Breast epithelium (tissue), 4 donors: ENCODE results near the gene DUS4L. TPM values are rescaled to one million over a fixed set of nuclear protein-coding genes. Genes with fewer than 3 reads are reported as not detected.
"Not testable (repeated sequence)": the region's sequence is repeated elsewhere in the genome, so short reads cannot be mapped to it uniquely, and the experiment has no call there.

Experiments
- DNase-seq, 2 donors: peaks; one replicate each; pipeline ENCODE4 v3.0.0-alpha.2; 2019; ENCODE audit warnings: low spot score in 2 of 2
- H3K27ac ChIP-seq, 2 donors: fragments of 200-600 bp; sonication (generic) in 1 of 2; one replicate each; pipeline ENCODE4 v1.5.1; 2016 to 2019; ENCODE audit warnings: mild to moderate bottlenecking in 1 of 2
- H3K27me3 ChIP-seq, 2 donors: fragments of 200-600 bp; sonication (generic) in 1 of 2; one replicate each; pipeline versions ENCODE4 v1.5.1 to v1.6.0; 2017 to 2019; ENCODE audit warnings: control low read depth in 1 of 2, mild to moderate bottlenecking in 1 of 2
- H3K36me3 ChIP-seq: fragments of 200-600 bp; one replicate; pipeline ENCODE4 v1.5.1; 2019
- H3K4me1 ChIP-seq, 2 donors: fragments of 200-600 bp; sonication (generic); one replicate each; pipeline ENCODE4 v1.5.1; 2016 to 2019; ENCODE audit warnings: control low read depth in 1 of 2
- H3K4me3 ChIP-seq, 3 donors: fragments of 200-600 bp; sonication (generic); 1 replicate in 2 of 3; 2 replicates in 1 of 3; pipeline ENCODE4 v1.5.1; 2016 to 2019; ENCODE audit warnings: mild to moderate bottlenecking in 3 of 3, moderate library complexity in 2 of 3
- H3K9me3 ChIP-seq, 2 donors: fragments of 200-600 bp; sonication (generic) in 1 of 2; one replicate each; pipeline ENCODE4 v1.5.1; 2016 to 2019; ENCODE audit warnings: control low read depth in 1 of 2
- POLR2A ChIP-seq: fragments of 450-650 bp; IDR thresholded peaks from one replicate; pipeline ENCODE4 v1.6.1; 2016; ENCODE audit warnings: antibody characterized with exemption, mild to moderate bottlenecking, moderate library complexity
- POLR2AphosphoS5 ChIP-seq, 3 donors: sonication (generic); formaldehyde crosslinking; IDR thresholded peaks; one replicate each; pipeline ENCODE4 v1.6.1; 2017; ENCODE audit warnings: antibody characterized with exemption in 3 of 3
- intact Hi-C: fragments of 100-400 bp; cut with DNase I; formaldehyde crosslinking; loops from one replicate; pipeline ENCODE4 v1.15.1; 2023; ENCODE audit warnings: low total_unique reads
- total RNA-seq, 3 donors: library from RNA; depleted of rRNA; stranded (reverse); fragments of >200 nt; gene quantifications; one replicate each; pipeline ENCODE4 v1.1.0, GENCODE V29; 2016
- TF ChIP-seq, protein P1 (sequence below), 3 donors: fragments of 450-650 bp; IDR thresholded peaks; one replicate each; pipeline ENCODE4 v1.5.1; 2016 to 2017; ENCODE audit warnings: antibody characterized with exemption in 3 of 3, mild to moderate bottlenecking in 3 of 3, moderate library complexity in 3 of 3

Gene DUS4L
- total RNA-seq, 3 donors from 2014 or later: 6.6 to 10.5 (median 9.0) TPM

GRCh38 chr7:107534139-107534538, 29.6 kb upstream of the DUS4L start:
- TF ChIP-seq POLR2A (no peak), POLR2AphosphoS5 (IDR thresholded peaks at IDR 0.05) (no peak)
- TF ChIP-seq, protein P1, sequence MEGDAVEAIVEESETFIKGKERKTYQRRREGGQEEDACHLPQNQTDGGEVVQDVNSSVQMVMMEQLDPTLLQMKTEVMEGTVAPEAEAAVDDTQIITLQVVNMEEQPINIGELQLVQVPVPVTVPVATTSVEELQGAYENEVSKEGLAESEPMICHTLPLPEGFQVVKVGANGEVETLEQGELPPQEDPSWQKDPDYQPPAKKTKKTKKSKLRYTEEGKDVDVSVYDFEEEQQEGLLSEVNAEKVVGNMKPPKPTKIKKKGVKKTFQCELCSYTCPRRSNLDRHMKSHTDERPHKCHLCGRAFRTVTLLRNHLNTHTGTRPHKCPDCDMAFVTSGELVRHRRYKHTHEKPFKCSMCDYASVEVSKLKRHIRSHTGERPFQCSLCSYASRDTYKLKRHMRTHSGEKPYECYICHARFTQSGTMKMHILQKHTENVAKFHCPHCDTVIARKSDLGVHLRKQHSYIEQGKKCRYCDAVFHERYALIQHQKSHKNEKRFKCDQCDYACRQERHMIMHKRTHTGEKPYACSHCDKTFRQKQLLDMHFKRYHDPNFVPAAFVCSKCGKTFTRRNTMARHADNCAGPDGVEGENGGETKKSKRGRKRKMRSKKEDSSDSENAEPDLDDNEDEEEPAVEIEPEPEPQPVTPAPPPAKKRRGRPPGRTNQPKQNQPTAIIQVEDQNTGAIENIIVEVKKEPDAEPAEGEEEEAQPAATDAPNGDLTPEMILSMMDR (IDR thresholded peaks at IDR 0.05): no peak
- no peak overlapping the region for H3K4me3 ChIP-seq
- no peaks in the 10 kb centered on the region for H3K27me3 ChIP-seq
- no peaks in the 10 kb centered on the region for H3K9me3 ChIP-seq
- H3K36me3 ChIP-seq: no peaks in the 10 kb centered on the region
- no peaks in the 10 kb centered on the region for H3K4me1 ChIP-seq
- intact Hi-C loops: no loop called here
- H3K27ac ChIP-seq: no peak overlapping the region
- no peak for DNase-seq

GRCh38 chr7:107537228-107537627, 26.5 kb upstream of the DUS4L start:
- H3K4me1 ChIP-seq, H3K27me3 ChIP-seq, H3K27ac ChIP-seq, H3K9me3 ChIP-seq, H3K36me3 ChIP-seq, intact Hi-C loops, DNase-seq, H3K4me3 ChIP-seq: not testable (repeated sequence)

DNA sequence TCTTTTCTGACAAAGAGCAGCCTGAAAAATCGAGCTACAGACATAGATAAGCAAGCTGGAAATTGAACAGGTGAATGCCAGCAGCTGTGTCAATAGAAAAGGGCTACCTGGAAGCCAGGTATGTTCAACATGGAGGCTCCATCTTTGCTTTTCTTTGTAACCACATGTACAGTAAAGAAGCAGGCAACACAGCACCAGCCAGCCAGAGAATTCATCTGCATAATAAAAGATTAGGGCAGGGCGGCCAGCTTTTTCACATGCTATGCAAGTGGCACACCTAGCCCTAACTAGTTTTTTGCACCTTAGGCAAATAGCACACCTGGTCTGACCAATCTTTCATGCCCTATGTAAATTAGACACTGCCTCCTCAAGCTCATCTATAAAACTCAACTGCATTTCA, 25.8 kb upstream of the DUS4L start:
- no peak overlapping the region for H3K27ac ChIP-seq
- no peaks in the 10 kb centered on the region for H3K36me3 ChIP-seq
- no peaks in the 10 kb centered on the region for H3K27me3 ChIP-seq
- H3K4me1 ChIP-seq: no peaks in the 10 kb centered on the region
- intact Hi-C loops: no loop called here
- H3K4me3 ChIP-seq: no peak overlapping the region
- TF ChIP-seq POLR2AphosphoS5 (IDR thresholded peaks at IDR 0.05) (no peak), POLR2A (no peak)
- TF ChIP-seq, protein P1 (IDR thresholded peaks at IDR 0.05): no peak
- DNase-seq: no peak
- H3K9me3 ChIP-seq: no peaks in the 10 kb centered on the region

- no peak overlapping the region for H3K4me3 ChIP-seq
- no peak for DNase-seq
- no peaks in the 10 kb centered on the region for H3K36me3 ChIP-seq
- TF ChIP-seq POLR2AphosphoS5 (IDR thresholded peaks at IDR 0.05) (no peak), POLR2A (no peak)
- TF ChIP-seq, protein P1 (IDR thresholded peaks at IDR 0.05): no peak
- intact Hi-C loops: no loop called here
- H3K9me3 ChIP-seq: peaks cover 5 to 12% of the 10 kb centered on the region in 2 donors
- H3K4me1 ChIP-seq: no peaks in the 10 kb centered on the region
- H3K27ac ChIP-seq: no peak overlapping the region
- H3K27me3 ChIP-seq: no peaks in the 10 kb centered on the region
Measured at GRCh38 chr7:107543338-107543993, 20.3 kb upstream of the DUS4L start.

DNA sequence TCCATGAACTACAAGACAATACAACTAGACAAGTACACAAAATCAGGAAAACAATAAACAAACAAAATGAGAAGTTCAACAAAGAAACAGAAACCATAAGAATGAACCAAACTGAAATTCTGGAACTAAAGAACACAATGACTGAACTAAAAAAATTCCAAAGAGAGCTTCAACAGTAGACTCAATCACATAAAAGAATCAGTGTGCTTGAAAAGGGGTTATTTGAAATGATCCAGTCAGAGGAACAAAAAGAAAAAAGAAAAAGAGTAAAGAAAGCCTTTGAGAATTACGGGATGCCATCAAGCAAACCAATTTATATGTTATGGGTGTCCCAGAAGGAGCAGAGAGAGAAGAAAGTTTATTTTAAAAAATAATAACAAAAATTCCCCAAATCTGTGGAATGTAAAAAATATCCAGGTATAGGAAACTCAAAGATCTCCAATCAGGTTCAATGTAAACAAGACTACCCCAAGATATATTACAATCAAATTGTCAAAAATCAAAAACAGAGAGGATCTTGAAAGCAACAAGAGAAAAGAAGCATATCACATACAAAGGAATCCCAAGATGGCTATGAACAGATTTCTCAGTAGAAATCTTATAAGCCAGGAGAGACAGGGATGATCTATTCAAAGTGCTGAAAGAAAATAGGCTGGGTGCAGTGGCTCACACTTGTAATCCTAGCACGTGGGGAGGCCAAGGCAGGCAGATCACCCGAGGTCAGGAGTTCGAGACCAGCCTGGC, 18.8 kb upstream of the DUS4L start:
- no peaks in the 10 kb centered on the region for H3K36me3 ChIP-seq
- H3K4me3 ChIP-seq: no peak overlapping the region
- intact Hi-C loops: no loop called here
- no peak for DNase-seq
- no peak overlapping the region for H3K27ac ChIP-seq
- TF ChIP-seq, protein P1 (IDR thresholded peaks at IDR 0.05): no peak
- TF ChIP-seq POLR2AphosphoS5 (IDR thresholded peaks at IDR 0.05): no peak
- no peak for TF ChIP-seq POLR2A
- H3K4me1 ChIP-seq: no peaks in the 10 kb centered on the region
- H3K27me3 ChIP-seq: no peaks in the 10 kb centered on the region
- peaks cover 5 to 12% of the 10 kb centered on the region in 2 donors for H3K9me3 ChIP-seq
